A673 (cell line): ENCODE results near the gene CYP2J2. TPM values are rescaled to one million over a fixed set of nuclear protein-coding genes. Genes with fewer than 3 reads are reported as not detected.

Source experiments
- Bru-seq: library from RNA; stranded (reverse); fragments of 400-500 nt; gene quantifications from one replicate; lab custom pipeline; 2021; lab: Mats Ljungman, UMichigan
- BruChase-seq, 2 experiments: library from RNA; stranded (reverse); fragments of 400-500 nt; gene quantifications; one replicate each; lab custom pipeline; 2021; lab: Mats Ljungman, UMichigan
- BruUV-seq: library from RNA; stranded (reverse); fragments of 400-500 nt; replicated peaks from 2 replicates; lab custom pipeline; 2021; lab: Mats Ljungman, UMichigan
- CTCF ChIA-PET: fragments of 300-600 bp; sonication (Branson Sonifier 250); formaldehyde crosslinking; loops from one replicate; lab custom pipeline; 2022; ENCODE audit warnings: antibody characterized with exemption; lab: Charles Lee
- POLR2A ChIA-PET: fragments of 300-600 bp; sonication (Branson Sonifier 250); formaldehyde crosslinking; loops from one replicate; lab custom pipeline; 2022; ENCODE audit warnings: antibody characterized with exemption; ENCODE audit not compliant: low non-redundant PET; lab: Charles Lee
- DNase-seq: peaks from one replicate; pipeline ENCODE4 v3.0.0-alpha.2; 2015; ENCODE audit warnings: low spot score
- H3K27ac ChIP-seq: fragments of 200-600 bp; sonication (generic); 2 replicates; pipeline ENCODE4 v1.5.1; 2016; ENCODE audit warnings: mixed run types, low read depth, mild to moderate bottlenecking, mixed read lengths, antibody characterized with exemption, low read length; ENCODE audit not compliant: poor library complexity, severe bottlenecking
- H3K27me3 ChIP-seq: fragments of 200-600 bp; sonication (generic); replicated peaks from 2 replicates; pipeline ENCODE4 v1.6.1; 2017; ENCODE audit warnings: mixed run types, low read depth, mild to moderate bottlenecking, mixed read lengths, antibody characterized with exemption, low read length; ENCODE audit not compliant: insufficient read depth, poor library complexity
- H3K36me3 ChIP-seq: fragments of 200-600 bp; sonication (generic); 2 replicates; pipeline ENCODE4 v1.6.1; 2016; ENCODE audit warnings: mixed run types, mild to moderate bottlenecking, mixed read lengths, antibody characterized with exemption, low read length; ENCODE audit not compliant: insufficient read depth, poor library complexity, severe bottlenecking
- H3K4me1 ChIP-seq: fragments of 200-600 bp; sonication (generic); 2 replicates; pipeline ENCODE4 v1.6.1; 2017; ENCODE audit warnings: mixed run types, mild to moderate bottlenecking, mixed read lengths, antibody characterized with exemption, low read length; ENCODE audit not compliant: insufficient read depth, poor library complexity, severe bottlenecking
- H3K4me3 ChIP-seq: fragments of 200-600 bp; sonication (generic); 2 replicates; pipeline ENCODE4 v1.5.1; 2016; ENCODE audit warnings: low read depth, mixed run types, mild to moderate bottlenecking, mixed read lengths, low read length; ENCODE audit not compliant: poor library complexity, severe bottlenecking
- H3K9me3 ChIP-seq: fragments of 200-600 bp; sonication (generic); 2 replicates; pipeline ENCODE4 v1.6.1; 2016; ENCODE audit warnings: mixed run types, low read depth, mild to moderate bottlenecking, mixed read lengths, antibody characterized with exemption, low read length; ENCODE audit not compliant: poor library complexity, severe bottlenecking
- CTCF ChIP-seq: fragments of 300-800, 200-600 bp; sonication (generic); conservative IDR thresholded peaks from 2 replicates; pipeline ENCODE4 v1.5.1; 2017; ENCODE audit warnings: low read depth, mild to moderate bottlenecking, antibody characterized with exemption, low read length, moderate library complexity, mixed read lengths
- EZH2 ChIP-seq: fragments of 200-600 bp; sonication (generic); IDR thresholded peaks from 2 replicates; pipeline ENCODE4 v1.6.1; 2017; ENCODE audit warnings: borderline replicate concordance, low read depth, mild to moderate bottlenecking, mixed read lengths, antibody characterized with exemption, low read length; ENCODE audit not compliant: poor library complexity, severe bottlenecking
- intact Hi-C: fragments of 100-400 bp; cut with micrococcal nuclease; formaldehyde crosslinking; loops from one replicate; pipeline ENCODE4 v1.10.0; 2022; ENCODE audit not compliant: unreplicated experiment
- long read RNA-seq: library from polyadenylated mRNA; stranded (forward); transcript quantifications from one replicate; pipeline ENCODE4 v2.0.0, GENCODE V29; 2022
- total RNA-seq: library from RNA; stranded (reverse); gene quantifications from 2 replicates; pipeline ENCODE4 v1.2.3, GENCODE V29; 2021

CYP2J2 gene
- 1.8 and 1.9 TPM in 2 replicates for total RNA-seq
- Bru-seq, nascent RNA = percentile 36 among the genes with signal in this experiment
- BruChase-seq, experiment 1, labeled RNA remaining after a 2-hour chase = percentile 41 among the genes with signal in this experiment
- percentile 30 among the genes with signal in this experiment for BruChase-seq, experiment 2, labeled RNA remaining after a 6-hour chase
- long read RNA-seq, transcript CYP2J2-201 (9 exons, 1,896 nt) = major isoform, 10 of 11 reads
- long read RNA-seq, partial matches to known transcripts = 0 of 11 reads
- long read RNA-seq, other reads (novel, unspliced or antisense) = 1 of 11 reads

GRCh38 chr1:59926381-59927123 lies at the start of gene CYP2J2:
Gene CYP2J2 (minus strand): TSS chr1:59926773. CDS start chr1:59926746, 27 bp downstream.
- peak; percentile 68 for DNase-seq
- TF ChIP-seq CTCF (no peak), EZH2 (no peak)
- no peaks in the 10 kb centered on the region for H3K36me3 ChIP-seq
- ChIA-PET CTCF (no interaction called here), POLR2A (no interaction called here)
- peaks cover 9% of the 10 kb centered on the region for H3K9me3 ChIP-seq
- intact Hi-C loops = no loop called here
- no peak within 1 kb of the TSS for H3K27ac ChIP-seq
- H3K4me3 ChIP-seq = peak within 1 kb of the TSS; percentile 46
- H3K4me1 ChIP-seq = no peaks in the 10 kb centered on the region
- BruUV-seq = no TSS peak
- H3K27me3 ChIP-seq = peaks cover 61% of the 10 kb centered on the region

GRCh38 chr1:59973719-59974118 lies 47.1 kb upstream of the CYP2J2 start:
- CTCF ChIA-PET = no interaction called here
- BruUV-seq = no TSS peak

More at GRCh38 chr1:59973719-59974118, 47.1 kb upstream of the CYP2J2 start:
- H3K4me3 ChIP-seq = no peak overlapping the region
- H3K27me3 ChIP-seq = peaks cover 25% of the 10 kb centered on the region
- H3K4me1 ChIP-seq = no peaks in the 10 kb centered on the region
- TF ChIP-seq CTCF (no peak), EZH2 (no peak)
- H3K9me3 ChIP-seq = no peaks in the 10 kb centered on the region
- intact Hi-C loops = loop anchor here (10.0 kb wide), 1 partner anchor 251 kb away; no protein-coding TSS in a partner anchor
- POLR2A ChIA-PET = no interaction called here
- H3K27ac ChIP-seq = no peak overlapping the region
- DNase-seq = no peak
- no peaks in the 10 kb centered on the region for H3K36me3 ChIP-seq
